H1 (cell line): ENCODE data around the gene SNX19. TPM values are rescaled to one million over a fixed set of nuclear protein-coding genes. Genes with fewer than 3 reads are reported as not detected.

Experiments used
- BRCA1 ChIP-seq: IDR thresholded peaks from 2 replicates; pipeline ENCODE4 v1.6.1; 2012; ENCODE audit warnings: low read depth, low read length, improper control_type of control experiment
- CHD7 ChIP-seq: fragments of 300-600 bp; sonication (generic); IDR thresholded peaks from 2 replicates; pipeline ENCODE4 v1.7.1; 2012; ENCODE audit warnings: low read length, moderate library complexity, mild to moderate bottlenecking, inconsistent platforms; ENCODE audit not compliant: insufficient replicate concordance
- GABPA ChIP-seq: IDR thresholded peaks from 2 replicates; pipeline ENCODE4 v1.6.1; 2011; ENCODE audit warnings: mild to moderate bottlenecking, low read length, moderate library complexity, borderline replicate concordance; ENCODE audit not compliant: insufficient read depth
- NRF1 ChIP-seq: IDR thresholded peaks from 2 replicates; pipeline ENCODE4 v1.6.1; 2011; ENCODE audit warnings: mild to moderate bottlenecking, low read depth, low read length, improper control_type of control experiment
- RNF2 ChIP-seq: fragments of 200-900, 300-1000 bp; sonication (generic); IDR thresholded peaks from 2 replicates; pipeline ENCODE4 v1.7.1; 2016; ENCODE audit warnings: borderline replicate concordance, low read depth, mild to moderate bottlenecking, antibody characterized with exemption, low read length; ENCODE audit not compliant: poor library complexity, severe bottlenecking; ENCODE audit errors: missing control alignments
- SAP30 ChIP-seq: fragments of 300-600 bp; sonication (generic); IDR thresholded peaks from 2 replicates; pipeline ENCODE4 v1.7.1; 2012; ENCODE audit warnings: low read length, moderate library complexity, mild to moderate bottlenecking, inconsistent platforms; ENCODE audit not compliant: insufficient read depth, insufficient replicate concordance
- TBP ChIP-seq: IDR thresholded peaks from 2 replicates; pipeline ENCODE4 v1.6.1; 2011; ENCODE audit warnings: low read depth, low read length, improper control_type of control experiment
- polyA plus RNA-seq, 7 experiments: library from polyadenylated mRNA; depleted of rRNA in 3 of 7; stranded (reverse) in 5 of 7; unstranded in 2 of 7; fragments of >200 nt in 5 of 7; fragments of 200-250 nt in 2 of 7; gene quantifications; 1 replicate in 5 of 7; 2 replicates in 1 of 7; 4 replicates in 1 of 7; pipeline versions ENCODE4 v1.2.1 to v1.2.3, GENCODE V29; 2011 to 2013; ENCODE audit warnings: missing spikeins in 2 of 7, mixed read lengths in 2 of 7
- total RNA-seq: library from RNA; stranded (reverse); fragmentation: NEBNext Ultra II Directional; extraction: Animal tissue kit (Norgen Biotek cat#: 25700); gene quantifications from 2 replicates; pipeline ENCODE4 v1.2.1, GENCODE V29; 2021

Gene SNX19
- total and polyA plus RNA-seq, 2 of the 8 experiments (the other 6 are each of a cell fraction or from before 2014, with no cell fraction given) = 15.0 to 25.2 TPM

- TF ChIP-seq CHD7 (no peak), NRF1 (no peak), SAP30 (no peak), RNF2 (no peak), GABPA (no peak), BRCA1 (no peak), TBP (no peak)
Measured at GRCh38 chr11:130825983-130826382, 90.3 kb downstream of the SNX19 start (continued).
